ENCODE data around the gene NACAD. TPM values are rescaled to one million over a fixed set of nuclear protein-coding genes. Genes with fewer than 3 reads are reported as not detected.

Gene NACAD
- total and polyA plus RNA-seq, 2 experiments from 2014 or later, result 1.2 to 2.9 TPM

- TF ChIP-seq EZH2phosphoT487 (IDR thresholded peaks at IDR 0.05; ENCODE audit: insufficient read depth, low read depth), result no peak
- no peak for TF ChIP-seq EZH2 (IDR thresholded peaks at IDR 0.05; ENCODE audit: insufficient read depth, poor library complexity, severe bottlenecking)
- no peaks in the 10 kb centered on the region for H3K4me1 ChIP-seq (ENCODE audit: insufficient read depth)
- 87 to 88% methylated on average over 12 to 13 of the region's 13 CpGs for WGBS, 2 experiments (ENCODE audit: low coverage in 1 of 2, low lambda C conversion rate in 2 of 2, missing lambda C conversion rate in 2 of 2)
- no peaks in the 10 kb centered on the region for H3K27me3 ChIP-seq (replicated peaks; ENCODE audit: insufficient read depth)
- no peak overlapping the region for H3K4me3 ChIP-seq
- H4K20me1 ChIP-seq (ENCODE audit: insufficient read depth), result no peaks in the 10 kb centered on the region; the same call in 1 of the 2 replicates
- H3K36me3 ChIP-seq (ENCODE audit: low read depth), result no peaks in the 10 kb centered on the region; the same call in 1 of the 2 replicates
- in situ Hi-C loops (cut with MboI), result no loop called here
- H2AFZ ChIP-seq, result no peak overlapping the region
- H3K9me2 ChIP-seq (ENCODE audit: insufficient read depth), result no peaks in the 10 kb centered on the region
- H3K79me2 ChIP-seq (ENCODE audit: insufficient read depth), result 0 out of 2 replicates have a peak, but pooled peaks cover 9% of the 10 kb centered on the region
- H3K4me2 ChIP-seq (ENCODE audit: unreplicated experiment), result no peak overlapping the region
- DNase-seq, result no peak
- no peak overlapping the region for H3K27ac ChIP-seq
- no peak overlapping the region for H3K9ac ChIP-seq
- H3K9me3 ChIP-seq (ENCODE audit: low read depth), result no peaks in the 10 kb centered on the region
- no peaks in the 10 kb centered on the region for H3F3A ChIP-seq (ENCODE audit: insufficient read depth)
Measured at GRCh38 chr7:45072131-45073030, 16.4 kb downstream of the NACAD start.

DNA sequence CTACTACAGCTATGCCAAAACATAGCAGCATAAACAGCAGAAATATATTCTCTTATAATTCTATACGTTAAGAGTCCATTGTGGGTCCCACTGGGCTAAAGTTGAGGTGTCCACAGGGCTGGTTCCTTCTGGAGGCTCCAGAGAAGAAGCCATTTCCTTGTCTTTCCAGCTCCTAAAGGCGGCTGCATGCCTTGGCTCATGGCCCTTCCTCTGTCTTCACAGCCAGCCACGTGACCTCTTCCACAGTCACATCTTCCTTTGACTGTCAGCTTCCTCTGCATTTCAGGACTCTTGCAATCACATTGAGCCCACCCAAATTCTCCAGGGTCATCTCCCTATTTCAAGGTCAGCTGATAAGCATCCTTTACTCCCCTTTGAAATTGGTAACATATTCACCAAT is 17.2 kb downstream of the NACAD start:
- Histone ChIP-seq H3K4me2 (ENCODE audit: unreplicated experiment) (no peak overlapping the region), H3K27ac (no peak overlapping the region), H3K9me2 (ENCODE audit: insufficient read depth) (no peaks in the 10 kb centered on the region), H3F3A (ENCODE audit: insufficient read depth) (no peaks in the 10 kb centered on the region), H3K27me3 (replicated peaks; ENCODE audit: insufficient read depth) (no peaks in the 10 kb centered on the region), H3K4me3 (no peak overlapping the region), H3K36me3 (ENCODE audit: low read depth) (no peaks in the 10 kb centered on the region; the same call in 1 of the 2 replicates), H3K79me2 (ENCODE audit: insufficient read depth) (0 out of 2 replicates have a peak, but pooled peaks cover 16% of the 10 kb centered on the region), H3K4me1 (ENCODE audit: insufficient read depth) (no peaks in the 10 kb centered on the region), H2AFZ (no peak overlapping the region), H4K20me1 (ENCODE audit: insufficient read depth) (no peaks in the 10 kb centered on the region; the same call in 1 of the 2 replicates), H3K9ac (no peak overlapping the region), H3K9me3 (ENCODE audit: low read depth) (no peaks in the 10 kb centered on the region)
- no peak for TF ChIP-seq EZH2phosphoT487 (IDR thresholded peaks at IDR 0.05; ENCODE audit: insufficient read depth, low read depth)
- TF ChIP-seq EZH2 (IDR thresholded peaks at IDR 0.05; ENCODE audit: insufficient read depth, poor library complexity, severe bottlenecking), result no peak
- 81 to 82% methylated on average over 3 of the region's 3 CpGs for WGBS, 2 experiments (ENCODE audit: low coverage in 1 of 2, low lambda C conversion rate in 2 of 2, missing lambda C conversion rate in 2 of 2)
- DNase-seq, result no peak
- in situ Hi-C loops (cut with MboI), result no loop called here

DNA sequence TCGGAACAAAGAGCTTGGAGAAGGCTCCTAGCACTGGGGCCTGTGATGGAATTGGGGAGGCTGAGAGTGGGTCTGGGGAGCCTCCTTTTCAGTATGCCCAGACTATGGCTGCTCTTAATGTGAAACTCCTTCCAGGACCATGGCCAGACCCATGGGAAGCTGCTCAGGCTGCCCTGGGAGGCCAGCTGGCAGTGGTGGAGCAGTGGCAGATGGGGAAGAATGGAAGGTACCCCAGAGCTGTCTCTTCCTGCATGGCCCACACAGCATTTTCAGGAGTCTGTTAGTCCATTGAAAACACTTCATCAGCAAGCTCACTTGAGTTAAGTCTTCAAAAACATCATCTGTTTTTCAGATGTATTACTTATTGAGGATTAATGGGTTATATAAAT is 18.5 kb downstream of the NACAD start:
- Histone ChIP-seq H3F3A (ENCODE audit: insufficient read depth) (no peaks in the 10 kb centered on the region), H3K27ac (no peak overlapping the region), H3K9me3 (ENCODE audit: low read depth) (no peaks in the 10 kb centered on the region), H3K36me3 (ENCODE audit: low read depth) (no peaks in the 10 kb centered on the region; the same call in 1 of the 2 replicates), H3K79me2 (ENCODE audit: insufficient read depth) (0 out of 2 replicates have a peak, but pooled peaks cover 20% of the 10 kb centered on the region), H4K20me1 (ENCODE audit: insufficient read depth) (no peaks in the 10 kb centered on the region; the same call in 1 of the 2 replicates), H3K4me1 (ENCODE audit: insufficient read depth) (no peaks in the 10 kb centered on the region), H3K9ac (no peak overlapping the region), H3K9me2 (ENCODE audit: insufficient read depth) (no peaks in the 10 kb centered on the region), H3K27me3 (replicated peaks; ENCODE audit: insufficient read depth) (no peaks in the 10 kb centered on the region), H3K4me2 (ENCODE audit: unreplicated experiment) (no peak overlapping the region), H2AFZ (no peak overlapping the region), H3K4me3 (no peak overlapping the region)
- in situ Hi-C loops (cut with MboI), result no loop called here
- TF ChIP-seq EZH2 (IDR thresholded peaks at IDR 0.05; ENCODE audit: insufficient read depth, poor library complexity, severe bottlenecking) (no peak), EZH2phosphoT487 (IDR thresholded peaks at IDR 0.05; ENCODE audit: insufficient read depth, low read depth) (no peak)
- no peak for DNase-seq
- 88 to 95% methylated on average over 1 of the region's 1 CpG for WGBS, 2 experiments (ENCODE audit: low coverage in 1 of 2, low lambda C conversion rate in 2 of 2, missing lambda C conversion rate in 2 of 2)

DNA sequence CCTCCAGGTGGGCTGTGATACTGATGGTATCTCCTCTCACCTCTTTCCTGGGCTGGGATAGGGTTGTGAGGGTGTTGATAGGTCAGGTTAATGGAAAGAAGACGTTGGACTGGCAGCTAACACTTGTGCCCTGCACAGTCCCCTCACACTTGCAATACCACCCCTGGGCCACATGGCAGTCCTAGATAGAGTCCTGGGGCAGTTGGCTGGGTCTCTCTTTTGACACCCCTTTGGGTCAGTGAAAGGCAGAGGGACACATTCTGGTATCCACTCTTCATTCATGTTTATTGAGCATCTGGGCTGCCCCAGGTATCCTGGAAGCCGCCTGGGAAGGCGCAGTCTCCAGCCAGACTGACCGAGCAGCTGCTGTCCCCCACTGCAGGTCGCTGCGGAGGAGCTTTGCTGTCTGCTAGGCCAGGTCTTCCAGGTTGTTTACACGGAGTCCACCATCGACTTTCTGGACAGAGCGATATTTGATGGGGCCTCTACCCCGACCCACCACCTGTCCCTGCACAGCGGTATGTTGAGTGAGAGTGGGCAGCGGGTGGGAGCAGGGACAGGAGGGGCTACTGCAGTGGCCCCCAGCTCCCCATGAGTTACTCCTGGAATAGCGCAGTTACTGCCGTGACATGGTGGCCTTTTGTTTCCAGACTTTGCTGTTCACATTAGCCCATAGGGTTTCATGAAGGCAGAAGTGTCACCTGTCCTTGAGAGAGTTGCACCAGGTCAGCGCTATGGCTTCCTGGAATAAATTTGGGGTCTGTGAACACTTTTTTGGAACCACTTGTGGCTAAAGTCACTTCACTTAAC is 19.1 kb downstream of the NACAD start:
- peaks cover 2% of the 10 kb centered on the region; the same call in 1 of the 2 replicates for H3K36me3 ChIP-seq (ENCODE audit: low read depth)
- H3K79me2 ChIP-seq (ENCODE audit: insufficient read depth), result peaks cover 24% of the 10 kb centered on the region; the same call in 1 of the 2 replicates
- TF ChIP-seq EZH2 (IDR thresholded peaks at IDR 0.05; ENCODE audit: insufficient read depth, poor library complexity, severe bottlenecking) (no peak), EZH2phosphoT487 (IDR thresholded peaks at IDR 0.05; ENCODE audit: insufficient read depth, low read depth) (no peak)
- no peak overlapping the region for H3K27ac ChIP-seq
- WGBS, 2 experiments (ENCODE audit: low coverage in 1 of 2, low lambda C conversion rate in 2 of 2, missing lambda C conversion rate in 2 of 2), result 90 to 92% methylated on average over 15 of the region's 15 CpGs
- H3K9ac ChIP-seq, result no peak overlapping the region
- no peaks in the 10 kb centered on the region for H3K27me3 ChIP-seq (replicated peaks; ENCODE audit: insufficient read depth)
- H3F3A ChIP-seq (ENCODE audit: insufficient read depth), result no peaks in the 10 kb centered on the region
- H3K4me1 ChIP-seq (ENCODE audit: insufficient read depth), result no peaks in the 10 kb centered on the region
- DNase-seq, result no peak
- no peaks in the 10 kb centered on the region for H3K9me2 ChIP-seq (ENCODE audit: insufficient read depth)
- no peak overlapping the region for H3K4me2 ChIP-seq (ENCODE audit: unreplicated experiment)
- H3K9me3 ChIP-seq (ENCODE audit: low read depth), result no peaks in the 10 kb centered on the region
- H2AFZ ChIP-seq, result no peak overlapping the region
- H3K4me3 ChIP-seq, result no peak overlapping the region
- H4K20me1 ChIP-seq (ENCODE audit: insufficient read depth), result no peaks in the 10 kb centered on the region; the same call in 1 of the 2 replicates
- in situ Hi-C loops (cut with MboI), result no loop called here

Data from GM23248 (cell line).